LNCAP (cell line): ENCODE measurements around the gene TMEM130.

ENCODE experiments used
- TF ChIP-seq, protein P1 (sequence below): fragments of 450-650 bp; IDR thresholded peaks from 2 replicates; pipeline ENCODE4 v1.5.1; 2017; ENCODE audit warnings: mild to moderate bottlenecking

TMEM130 gene, protein sequence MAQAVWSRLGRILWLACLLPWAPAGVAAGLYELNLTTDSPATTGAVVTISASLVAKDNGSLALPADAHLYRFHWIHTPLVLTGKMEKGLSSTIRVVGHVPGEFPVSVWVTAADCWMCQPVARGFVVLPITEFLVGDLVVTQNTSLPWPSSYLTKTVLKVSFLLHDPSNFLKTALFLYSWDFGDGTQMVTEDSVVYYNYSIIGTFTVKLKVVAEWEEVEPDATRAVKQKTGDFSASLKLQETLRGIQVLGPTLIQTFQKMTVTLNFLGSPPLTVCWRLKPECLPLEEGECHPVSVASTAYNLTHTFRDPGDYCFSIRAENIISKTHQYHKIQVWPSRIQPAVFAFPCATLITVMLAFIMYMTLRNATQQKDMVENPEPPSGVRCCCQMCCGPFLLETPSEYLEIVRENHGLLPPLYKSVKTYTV

DNA sequence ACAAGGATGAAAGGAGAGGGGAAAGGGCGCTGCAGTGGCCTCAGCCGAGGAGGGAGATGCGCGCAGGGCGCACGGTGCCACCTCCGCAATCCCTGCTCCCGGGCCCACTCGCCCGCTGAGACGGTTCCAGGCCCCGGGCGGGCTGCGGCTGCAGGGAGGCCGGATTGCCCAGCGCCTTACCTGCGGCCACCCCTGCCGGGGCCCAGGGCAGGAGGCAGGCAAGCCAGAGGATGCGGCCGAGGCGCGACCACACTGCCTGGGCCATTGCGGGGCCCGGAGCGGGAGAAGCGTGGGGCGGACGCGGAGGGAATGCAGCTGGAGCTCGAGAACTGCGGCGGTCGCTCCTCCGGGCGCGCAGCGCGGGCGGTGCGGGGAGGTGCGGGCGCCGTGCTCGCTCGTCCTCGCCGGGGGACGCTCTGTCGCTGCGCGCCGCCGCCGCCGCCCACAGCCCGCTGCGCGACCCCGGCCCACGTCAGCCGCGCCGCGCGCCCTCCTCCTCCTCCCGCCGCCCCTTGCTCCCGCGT, at the start of gene TMEM130:
TMEM130 (minus strand) TSS at position 418 of the 524 bp plus-strand sequence; CDS start at position 265, 153 bp downstream.
- TF ChIP-seq, protein P1, sequence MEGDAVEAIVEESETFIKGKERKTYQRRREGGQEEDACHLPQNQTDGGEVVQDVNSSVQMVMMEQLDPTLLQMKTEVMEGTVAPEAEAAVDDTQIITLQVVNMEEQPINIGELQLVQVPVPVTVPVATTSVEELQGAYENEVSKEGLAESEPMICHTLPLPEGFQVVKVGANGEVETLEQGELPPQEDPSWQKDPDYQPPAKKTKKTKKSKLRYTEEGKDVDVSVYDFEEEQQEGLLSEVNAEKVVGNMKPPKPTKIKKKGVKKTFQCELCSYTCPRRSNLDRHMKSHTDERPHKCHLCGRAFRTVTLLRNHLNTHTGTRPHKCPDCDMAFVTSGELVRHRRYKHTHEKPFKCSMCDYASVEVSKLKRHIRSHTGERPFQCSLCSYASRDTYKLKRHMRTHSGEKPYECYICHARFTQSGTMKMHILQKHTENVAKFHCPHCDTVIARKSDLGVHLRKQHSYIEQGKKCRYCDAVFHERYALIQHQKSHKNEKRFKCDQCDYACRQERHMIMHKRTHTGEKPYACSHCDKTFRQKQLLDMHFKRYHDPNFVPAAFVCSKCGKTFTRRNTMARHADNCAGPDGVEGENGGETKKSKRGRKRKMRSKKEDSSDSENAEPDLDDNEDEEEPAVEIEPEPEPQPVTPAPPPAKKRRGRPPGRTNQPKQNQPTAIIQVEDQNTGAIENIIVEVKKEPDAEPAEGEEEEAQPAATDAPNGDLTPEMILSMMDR, result no peak

DNA sequence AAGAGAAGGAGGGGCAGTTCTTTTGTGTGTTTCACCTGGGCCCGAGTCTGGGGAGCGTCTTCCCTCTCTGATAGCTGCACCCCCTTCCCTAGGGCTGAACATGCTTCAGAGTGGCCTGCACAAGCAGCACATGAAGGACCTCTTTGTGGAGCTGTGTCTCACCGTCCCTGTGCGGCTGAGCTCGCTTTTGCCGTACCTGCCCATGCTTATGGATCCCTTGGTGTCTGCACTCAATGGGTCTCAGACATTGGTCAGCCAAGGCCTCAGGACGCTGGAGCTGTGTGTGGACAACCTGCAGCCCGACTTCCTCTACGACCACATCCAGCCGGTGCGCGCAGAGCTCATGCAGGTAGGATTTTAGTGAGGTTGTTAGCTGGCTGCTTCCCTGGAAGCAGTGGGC, 47.5 kb upstream of the TMEM130 start:
- TF ChIP-seq, protein P1, result no peak

DNA sequence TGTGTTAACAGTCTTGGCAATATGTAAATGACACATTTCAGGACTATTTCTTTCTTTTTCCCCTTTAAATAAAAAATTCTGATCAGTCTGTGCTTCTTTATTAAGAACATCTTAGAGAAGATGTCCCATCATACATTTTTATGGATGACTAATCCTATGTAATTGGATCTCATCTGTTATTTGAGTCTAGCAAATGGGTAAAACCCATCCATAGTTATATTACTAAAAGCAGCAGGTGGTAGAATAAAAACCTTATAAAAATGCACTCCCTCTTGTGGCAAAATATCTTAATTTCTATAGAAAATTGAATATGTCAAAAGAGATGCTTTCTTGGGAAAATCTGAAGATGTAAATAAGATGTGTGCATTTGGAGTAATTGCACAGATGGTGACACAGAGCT, 43.8 kb upstream of the TMEM130 start:
- TF ChIP-seq, protein P1, result no peak

DNA sequence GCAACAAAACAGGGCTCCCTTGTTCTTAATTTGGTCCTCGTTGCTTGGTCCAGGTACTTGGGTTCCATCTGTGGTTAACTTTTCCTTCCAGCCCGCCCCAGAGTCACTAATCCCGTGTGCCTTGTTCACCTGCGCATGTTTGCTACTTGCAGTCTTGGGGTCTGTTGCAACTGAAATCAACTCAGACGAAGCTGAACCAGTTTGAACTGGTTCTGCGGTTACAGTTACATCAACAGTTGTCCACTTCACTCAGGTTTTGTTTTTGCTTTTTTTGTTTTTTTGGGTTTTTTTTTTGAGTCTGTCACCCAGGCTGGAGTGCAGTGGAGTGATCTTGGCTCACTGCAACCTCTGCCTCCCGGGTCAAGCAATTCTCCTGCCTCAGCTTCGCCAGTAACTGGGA, 43.2 kb upstream of the TMEM130 start:
- TF ChIP-seq, protein P1, result no peak

DNA sequence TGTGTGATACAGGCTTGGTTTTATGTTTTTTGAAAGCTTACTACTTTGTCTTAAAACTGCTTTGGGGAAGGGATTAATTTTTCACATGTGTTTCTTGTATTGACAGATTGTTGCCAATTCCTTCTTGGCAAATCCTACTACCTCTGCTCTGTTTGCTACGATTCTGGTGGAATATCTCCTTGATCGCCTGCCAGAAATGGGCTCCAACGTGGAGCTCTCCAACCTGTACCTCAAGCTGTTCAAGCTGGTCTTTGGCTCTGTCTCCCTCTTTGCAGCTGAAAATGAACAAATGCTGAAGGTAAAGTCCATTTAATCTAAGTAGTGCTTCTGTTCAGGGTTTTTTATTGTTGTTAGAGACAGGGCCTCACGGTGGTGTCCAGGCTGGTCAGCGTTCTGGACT, 42.1 kb upstream of the TMEM130 start:
- TF ChIP-seq, protein P1, result no peak

DNA sequence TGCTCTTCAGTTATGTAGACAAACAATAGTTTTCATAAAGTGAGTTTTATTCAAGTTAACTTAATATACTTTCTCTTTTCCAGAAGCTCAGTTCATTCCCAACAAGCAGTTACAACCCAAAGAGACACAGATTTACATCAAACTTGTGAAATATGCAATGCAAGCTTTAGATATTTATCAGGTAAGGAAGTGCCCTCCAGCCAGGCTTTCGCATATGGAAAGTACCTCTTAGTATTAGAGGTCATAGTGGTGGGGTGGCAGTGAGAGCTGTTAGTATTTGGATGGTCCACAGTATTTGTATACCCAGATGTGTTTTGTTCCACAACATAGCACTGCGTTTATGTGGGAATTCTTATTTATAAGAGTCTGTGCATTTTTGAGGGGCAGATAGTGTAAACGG, 40.6 kb upstream of the TMEM130 start:
- TF ChIP-seq, protein P1, result no peak

DNA sequence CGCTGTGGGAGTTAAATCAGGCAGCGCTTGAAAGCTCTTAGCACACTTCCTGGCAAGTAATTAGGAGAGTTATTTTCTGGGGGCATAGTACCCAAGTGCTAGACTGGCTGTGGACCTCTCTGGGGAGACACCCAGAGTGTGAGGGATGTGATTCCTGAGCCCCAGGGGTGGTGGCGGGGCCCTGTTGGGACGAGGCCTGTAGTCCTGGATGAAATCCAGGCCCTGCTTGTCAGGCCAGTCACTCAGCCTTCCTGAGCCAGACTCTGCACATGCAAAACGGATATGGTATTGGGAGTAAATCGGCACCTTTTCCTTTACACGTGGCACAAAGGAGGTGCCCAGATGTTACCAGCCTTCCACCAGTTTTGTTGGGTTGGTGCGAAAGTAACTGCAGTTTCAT, 39.7 kb upstream of the TMEM130 start:
- TF ChIP-seq, protein P1, result no peak
